Measurements from ENCODE around the gene LYPD6. TPM values are rescaled to one million over a fixed set of nuclear protein-coding genes. Genes with fewer than 3 reads are reported as not detected.

The LYPD6 gene
- total RNA-seq, 3 donors from 2014 or later, result 0.16 to 17.7 (median 3.9) TPM

DNA sequence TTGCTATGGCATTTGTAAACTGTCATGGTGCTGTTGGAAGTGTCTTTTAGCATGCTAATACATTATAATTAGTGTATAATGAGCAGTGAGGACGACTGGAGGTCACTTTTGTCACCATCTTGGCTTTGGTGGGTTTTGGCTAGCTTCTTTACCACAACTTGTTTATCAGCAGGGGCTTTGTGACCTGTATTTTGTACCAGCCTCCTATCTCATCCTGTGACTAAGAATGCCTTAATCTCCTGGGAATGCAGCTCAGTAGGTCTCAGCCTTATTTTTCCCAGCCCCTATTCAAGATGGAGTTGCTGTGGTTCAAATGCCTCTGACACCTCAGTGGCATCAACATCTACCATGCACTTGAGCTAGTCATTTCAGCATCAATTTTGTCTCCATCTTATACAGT lies 29.7 kb downstream of the LYPD6 start:
- intact Hi-C loops (cut with DNase I; ENCODE audit: low total_unique reads), result loop anchor here (5.0 kb wide), 1 partner anchor 1892 kb away; no protein-coding TSS in a partner anchor
- no peak for DNase-seq (ENCODE audit: low spot score in 2 of 2)
- no peaks in the 10 kb centered on the region for H3K27me3 ChIP-seq
- H3K27ac ChIP-seq, result no peak overlapping the region
- H3K4me3 ChIP-seq, result no peak overlapping the region
- TF ChIP-seq POLR2AphosphoS5 (IDR thresholded peaks at IDR 0.05) (no peak), POLR2A (IDR thresholded peaks at IDR 0.05) (no peak)
- TF ChIP-seq, protein P1, sequence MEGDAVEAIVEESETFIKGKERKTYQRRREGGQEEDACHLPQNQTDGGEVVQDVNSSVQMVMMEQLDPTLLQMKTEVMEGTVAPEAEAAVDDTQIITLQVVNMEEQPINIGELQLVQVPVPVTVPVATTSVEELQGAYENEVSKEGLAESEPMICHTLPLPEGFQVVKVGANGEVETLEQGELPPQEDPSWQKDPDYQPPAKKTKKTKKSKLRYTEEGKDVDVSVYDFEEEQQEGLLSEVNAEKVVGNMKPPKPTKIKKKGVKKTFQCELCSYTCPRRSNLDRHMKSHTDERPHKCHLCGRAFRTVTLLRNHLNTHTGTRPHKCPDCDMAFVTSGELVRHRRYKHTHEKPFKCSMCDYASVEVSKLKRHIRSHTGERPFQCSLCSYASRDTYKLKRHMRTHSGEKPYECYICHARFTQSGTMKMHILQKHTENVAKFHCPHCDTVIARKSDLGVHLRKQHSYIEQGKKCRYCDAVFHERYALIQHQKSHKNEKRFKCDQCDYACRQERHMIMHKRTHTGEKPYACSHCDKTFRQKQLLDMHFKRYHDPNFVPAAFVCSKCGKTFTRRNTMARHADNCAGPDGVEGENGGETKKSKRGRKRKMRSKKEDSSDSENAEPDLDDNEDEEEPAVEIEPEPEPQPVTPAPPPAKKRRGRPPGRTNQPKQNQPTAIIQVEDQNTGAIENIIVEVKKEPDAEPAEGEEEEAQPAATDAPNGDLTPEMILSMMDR (IDR thresholded peaks at IDR 0.05), result no peak
- H3K36me3 ChIP-seq, result no peaks in the 10 kb centered on the region
- H3K4me1 ChIP-seq, result no peaks in the 10 kb centered on the region
- H3K9me3 ChIP-seq, result no peaks in the 10 kb centered on the region

DNA sequence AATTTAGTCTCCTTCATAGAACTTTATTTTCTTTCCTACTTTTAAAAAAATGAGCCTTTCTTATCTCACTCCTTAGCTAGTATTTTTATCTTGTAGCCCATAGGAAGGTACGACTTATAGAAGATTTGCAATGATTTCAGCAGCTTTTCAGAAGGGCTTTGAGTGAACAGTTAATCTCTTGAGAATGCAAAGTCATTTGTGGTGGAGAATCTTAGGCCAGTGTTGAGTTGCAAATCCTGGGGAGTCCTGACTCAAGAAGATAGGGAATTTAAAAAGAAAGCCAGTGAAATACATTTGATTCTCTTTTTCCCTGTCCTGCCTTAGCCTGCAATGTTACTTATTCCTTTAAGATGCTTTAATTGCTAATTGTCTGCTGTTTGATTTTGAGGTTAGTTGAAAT lies 33.6 kb downstream of the LYPD6 start:
- no peaks in the 10 kb centered on the region for H3K27me3 ChIP-seq
- H3K9me3 ChIP-seq, result no peaks in the 10 kb centered on the region
- no peaks in the 10 kb centered on the region for H3K4me1 ChIP-seq
- DNase-seq (ENCODE audit: low spot score in 2 of 2), result no peak
- H3K27ac ChIP-seq, result no peak overlapping the region
- H3K4me3 ChIP-seq, result no peak overlapping the region
- H3K36me3 ChIP-seq, result no peaks in the 10 kb centered on the region
- no peak for TF ChIP-seq POLR2AphosphoS5 (IDR thresholded peaks at IDR 0.05)
- TF ChIP-seq, protein P1 (IDR thresholded peaks at IDR 0.05), result no peak
- TF ChIP-seq POLR2A (IDR thresholded peaks at IDR 0.05), result no peak
- intact Hi-C loops (cut with DNase I; ENCODE audit: low total_unique reads), result loop anchor here (5.0 kb wide), 1 partner anchor 1888 kb away; no protein-coding TSS in a partner anchor

DNA sequence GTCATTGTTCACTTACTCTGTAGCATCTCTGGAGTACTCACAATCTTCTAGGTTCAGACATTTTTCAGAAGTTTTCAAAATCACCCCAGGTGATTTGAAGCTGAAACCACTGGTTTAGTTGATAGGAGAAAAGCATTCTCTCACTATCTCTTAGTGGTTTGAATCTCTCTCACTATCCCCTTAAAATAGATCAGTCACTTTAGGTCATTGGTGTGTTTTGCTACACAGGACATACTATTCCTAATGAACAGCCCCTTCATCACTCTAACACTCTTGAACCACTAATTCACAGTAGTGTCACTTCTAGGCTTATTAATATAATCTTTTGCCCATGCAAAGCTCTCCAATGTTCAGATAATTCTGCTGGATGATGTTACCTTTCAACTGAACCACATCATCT lies 34.5 kb downstream of the LYPD6 start:
- intact Hi-C loops (cut with DNase I; ENCODE audit: low total_unique reads), result loop anchor here (5.0 kb wide), 2 partner anchors 1588 to 1887 kb away; no protein-coding TSS in a partner anchor
- no peak for TF ChIP-seq POLR2A (IDR thresholded peaks at IDR 0.05)
- TF ChIP-seq, protein P1 (IDR thresholded peaks at IDR 0.05), result no peak
- no peak for TF ChIP-seq POLR2AphosphoS5 (IDR thresholded peaks at IDR 0.05)
- Histone ChIP-seq H3K27ac (no peak overlapping the region), H3K27me3 (no peaks in the 10 kb centered on the region), H3K9me3 (no peaks in the 10 kb centered on the region), H3K4me1 (no peaks in the 10 kb centered on the region), H3K36me3 (no peaks in the 10 kb centered on the region), H3K4me3 (no peak overlapping the region)
- DNase-seq (ENCODE audit: low spot score in 2 of 2), result no peak

DNA sequence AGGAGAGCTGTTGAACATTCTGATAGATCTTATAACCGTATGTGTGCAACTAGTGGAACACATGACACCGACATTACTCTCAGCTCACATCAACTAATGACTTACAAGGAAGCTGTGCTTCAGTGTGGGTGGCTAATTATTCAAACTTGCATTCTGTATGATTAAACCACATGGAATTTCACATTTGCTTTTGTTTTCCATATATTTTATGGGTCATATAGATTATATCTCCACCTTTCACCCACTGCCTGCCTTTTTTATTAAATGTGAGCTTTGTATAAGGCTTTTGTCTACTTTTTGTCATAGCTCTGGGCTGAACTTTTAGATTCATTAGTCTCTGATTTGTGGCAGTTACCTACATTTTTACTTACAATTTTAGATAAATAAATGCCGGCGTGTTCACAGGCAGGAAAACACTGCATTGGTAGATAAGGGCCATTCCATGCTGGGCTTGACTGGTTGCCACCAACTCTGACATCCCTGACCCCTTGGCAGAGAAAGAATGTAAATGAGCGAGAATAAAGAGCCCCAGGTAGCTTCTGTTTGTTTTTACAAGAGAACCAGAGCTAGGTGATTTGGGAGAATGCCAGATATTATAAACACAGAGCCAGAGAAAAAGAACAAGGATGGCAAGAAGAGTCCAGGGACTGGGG lies 35.7 kb downstream of the LYPD6 start:
- TF ChIP-seq POLR2A (IDR thresholded peaks at IDR 0.05), result no peak
- no peak for TF ChIP-seq POLR2AphosphoS5 (IDR thresholded peaks at IDR 0.05)
- TF ChIP-seq, protein P1 (IDR thresholded peaks at IDR 0.05), result no peak
- intact Hi-C loops (cut with DNase I; ENCODE audit: low total_unique reads), result loop anchor here (5.0 kb wide), 1 partner anchor 1589 kb away; no protein-coding TSS in a partner anchor

DNA sequence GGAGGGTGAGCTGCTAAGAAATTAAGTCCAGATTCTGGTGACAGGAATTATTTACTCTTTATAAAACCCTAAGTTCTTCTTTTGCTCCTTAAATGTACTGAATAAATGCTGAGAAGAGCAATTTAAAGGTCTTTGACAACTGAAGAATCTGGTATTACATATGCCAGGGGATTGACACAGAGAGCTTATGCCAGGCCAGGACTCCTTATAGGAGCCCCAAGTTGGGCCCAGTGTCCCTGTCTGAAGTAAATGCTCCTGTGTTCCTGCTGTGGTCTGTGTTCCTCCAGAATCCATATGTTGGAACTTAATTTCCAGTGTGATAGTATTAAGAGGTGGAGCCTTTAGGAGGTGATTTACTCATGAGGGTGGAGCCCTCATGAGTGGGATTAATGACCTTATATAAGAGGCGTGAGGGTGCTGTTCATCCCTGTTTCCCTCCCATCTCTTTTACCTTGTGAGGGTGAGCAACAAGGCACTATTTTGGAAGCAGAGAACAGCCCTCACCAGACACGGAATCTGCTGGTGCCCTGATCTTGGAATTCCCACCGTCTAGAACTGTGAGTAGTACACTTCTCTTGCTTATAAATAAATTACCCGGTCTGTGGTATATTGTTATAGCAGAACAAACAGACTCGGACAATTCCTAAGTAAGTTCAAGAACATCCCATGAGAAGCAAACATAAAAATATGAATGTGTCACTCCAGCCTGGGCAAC lies 39.8 kb downstream of the LYPD6 start:
- intact Hi-C loops (cut with DNase I; ENCODE audit: low total_unique reads), result no loop called here
- DNase-seq (ENCODE audit: low spot score in 2 of 2), result no peak
- H3K27me3 ChIP-seq, result no peaks in the 10 kb centered on the region
- TF ChIP-seq, protein P1 (IDR thresholded peaks at IDR 0.05), result no peak
- no peak for TF ChIP-seq POLR2A (IDR thresholded peaks at IDR 0.05)
- TF ChIP-seq POLR2AphosphoS5 (IDR thresholded peaks at IDR 0.05), result no peak
- no peak overlapping the region for H3K27ac ChIP-seq
- no peaks in the 10 kb centered on the region for H3K4me1 ChIP-seq
- H3K36me3 ChIP-seq, result no peaks in the 10 kb centered on the region
- H3K4me3 ChIP-seq, result no peak overlapping the region
- no peaks in the 10 kb centered on the region for H3K9me3 ChIP-seq

More for the DNA sequence above, 35.7 kb downstream of the LYPD6 start:
- H3K27me3 ChIP-seq, result no peaks in the 10 kb centered on the region
- H3K36me3 ChIP-seq, result no peaks in the 10 kb centered on the region
- H3K4me1 ChIP-seq, result no peaks in the 10 kb centered on the region
- no peak overlapping the region for H3K4me3 ChIP-seq
- no peak overlapping the region for H3K27ac ChIP-seq
- H3K9me3 ChIP-seq, result no peaks in the 10 kb centered on the region
- no peak for DNase-seq (ENCODE audit: low spot score in 2 of 2)
